ENCODE measurements around the gene SWT1. TPM values are rescaled to one million over a fixed set of nuclear protein-coding genes. Genes with fewer than 3 reads are reported as not detected.

The SWT1 gene
- total and polyA plus RNA-seq, 2 of the 13 experiments (the other 11 are each of a cell fraction or from before 2014, with no cell fraction given) = 1.7 to 2.5 TPM

DNA sequence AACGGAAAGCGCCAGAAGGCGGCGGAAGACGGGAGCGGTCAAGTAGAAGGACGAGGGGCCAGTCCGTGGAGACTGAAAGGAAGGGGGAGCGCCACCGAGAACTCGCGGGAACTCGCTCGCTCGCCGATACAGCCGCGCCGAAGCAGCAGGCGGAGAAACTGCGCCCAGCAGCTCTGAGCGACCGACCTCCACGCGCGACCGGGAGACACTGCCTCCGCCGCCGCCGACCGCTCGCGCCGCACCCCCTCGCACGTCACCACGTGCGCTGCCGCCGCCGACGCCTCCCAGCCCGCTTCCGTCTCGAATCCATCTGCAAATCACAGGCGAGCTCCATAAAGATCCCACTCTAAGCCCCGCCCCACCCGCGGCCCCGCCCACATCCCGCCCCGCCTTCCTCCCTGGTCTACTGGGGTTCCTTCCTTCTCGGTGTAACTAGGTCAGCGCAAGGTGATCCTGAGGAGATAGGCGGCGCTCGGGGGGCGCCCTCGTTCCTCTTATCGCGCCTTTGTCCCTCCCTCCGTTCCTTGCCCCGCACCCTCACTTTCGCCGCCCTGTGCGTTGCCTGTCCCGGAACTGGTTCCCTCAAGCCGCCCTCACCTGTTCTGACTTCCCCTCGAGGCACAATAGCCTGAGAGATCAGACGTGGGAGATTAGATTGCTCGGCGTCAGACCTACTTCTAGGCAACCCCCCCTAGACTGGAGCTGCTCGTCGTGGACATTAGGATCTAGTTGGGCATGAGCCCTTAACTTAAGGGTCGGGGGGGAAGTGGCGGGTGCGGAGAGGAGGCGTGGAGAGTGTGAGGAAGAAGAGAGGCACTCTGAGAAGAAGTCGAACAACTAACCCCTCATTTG, 160.3 kb downstream of the SWT1 start, which contains the start of gene IVNS1ABP (continued):
- TF ChIP-seq ARID5B (CRISPR knock-in tag; IDR thresholded peaks at IDR 0.05) = peak; percentile 59
- TF ChIP-seq MYC (CRISPR knock-in tag; IDR thresholded peaks at IDR 0.05; ENCODE audit: borderline replicate concordance) = peak; percentile 92
- TF ChIP-seq, protein P1, sequence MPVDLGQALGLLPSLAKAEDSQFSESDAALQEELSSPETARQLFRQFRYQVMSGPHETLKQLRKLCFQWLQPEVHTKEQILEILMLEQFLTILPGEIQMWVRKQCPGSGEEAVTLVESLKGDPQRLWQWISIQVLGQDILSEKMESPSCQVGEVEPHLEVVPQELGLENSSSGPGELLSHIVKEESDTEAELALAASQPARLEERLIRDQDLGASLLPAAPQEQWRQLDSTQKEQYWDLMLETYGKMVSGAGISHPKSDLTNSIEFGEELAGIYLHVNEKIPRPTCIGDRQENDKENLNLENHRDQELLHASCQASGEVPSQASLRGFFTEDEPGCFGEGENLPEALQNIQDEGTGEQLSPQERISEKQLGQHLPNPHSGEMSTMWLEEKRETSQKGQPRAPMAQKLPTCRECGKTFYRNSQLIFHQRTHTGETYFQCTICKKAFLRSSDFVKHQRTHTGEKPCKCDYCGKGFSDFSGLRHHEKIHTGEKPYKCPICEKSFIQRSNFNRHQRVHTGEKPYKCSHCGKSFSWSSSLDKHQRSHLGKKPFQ (CRISPR knock-in tag; IDR thresholded peaks at IDR 0.05; ENCODE audit: insufficient replicate concordance) = peak; percentile 15
- no peak for TF ChIP-seq ZNF20 (CRISPR knock-in tag; IDR thresholded peaks at IDR 0.05)
- no peak for TF ChIP-seq ZNF841 (CRISPR knock-in tag; IDR thresholded peaks at IDR 0.05; ENCODE audit: borderline replicate concordance)
- TF ChIP-seq ZNF143 (CRISPR knock-in tag; IDR thresholded peaks at IDR 0.05) = no peak
- no peak for TF ChIP-seq RELA (CRISPR knock-in tag; IDR thresholded peaks at IDR 0.05)
- no peak; the same call in 1 of the 2 replicates for TF ChIP-seq MED1 (CRISPR knock-in tag; IDR thresholded peaks at IDR 0.05)
- 0 out of 2 replicates have a peak, but pooled peaks have one; percentile 41 for TF ChIP-seq HDAC2 (CRISPR knock-in tag; IDR thresholded peaks at IDR 0.05)
- TF ChIP-seq HOMEZ (CRISPR knock-in tag; IDR thresholded peaks at IDR 0.05; ENCODE audit: low read depth) = peak; percentile 47; the same call in 1 of the 2 replicates
- TF ChIP-seq, protein P2, sequence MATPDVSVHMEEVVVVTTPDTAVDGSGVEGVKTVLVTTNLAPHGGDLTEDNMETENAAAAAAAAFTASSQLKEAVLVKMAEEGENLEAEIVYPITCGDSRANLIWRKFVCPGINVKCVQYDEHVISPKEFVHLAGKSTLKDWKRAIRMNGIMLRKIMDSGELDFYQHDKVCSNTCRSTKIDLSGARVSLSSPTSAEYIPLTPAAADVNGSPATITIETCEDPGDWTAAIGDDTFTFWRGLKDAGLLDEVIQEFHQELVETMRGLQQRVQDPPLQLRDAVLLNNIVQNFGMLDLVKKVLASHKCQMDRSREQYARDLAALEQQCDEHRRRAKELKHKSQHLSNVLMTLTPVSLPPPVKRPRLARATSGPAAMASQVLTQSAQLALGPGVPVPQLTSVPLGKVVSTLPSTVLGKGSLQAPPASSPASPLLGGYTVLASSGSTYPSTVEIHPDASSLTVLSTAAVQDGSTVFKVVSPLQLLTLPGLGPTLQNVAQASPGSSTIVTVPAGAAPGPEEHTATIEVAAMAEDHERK (CRISPR knock-in tag; IDR thresholded peaks at IDR 0.05; ENCODE audit: low read depth) = peak; percentile 72
- peak; percentile 86 for TF ChIP-seq ZNF138 (CRISPR knock-in tag; IDR thresholded peaks at IDR 0.05; ENCODE audit: low read depth)
- no peak for TF ChIP-seq FOXM1 (CRISPR knock-in tag; IDR thresholded peaks at IDR 0.05)
- no peak for TF ChIP-seq MTA1 (CRISPR knock-in tag; IDR thresholded peaks at IDR 0.05; ENCODE audit: borderline replicate concordance)
- TF ChIP-seq ZNF431 (CRISPR knock-in tag; IDR thresholded peaks at IDR 0.05; ENCODE audit: borderline replicate concordance, low read depth) = 0 out of 2 replicates have a peak, but pooled peaks have one; percentile 69
- TF ChIP-seq ZNF331 (CRISPR knock-in tag; IDR thresholded peaks at IDR 0.05) = no peak
- TF ChIP-seq MXI1 (IDR thresholded peaks at IDR 0.05; ENCODE audit: borderline replicate concordance, low read depth, low read length) = peak; percentile 94
- TF ChIP-seq ZNF557 (CRISPR knock-in tag; IDR thresholded peaks at IDR 0.05) = peak; percentile 13; the same call in 1 of the 2 replicates
- peak; percentile 81 for TF ChIP-seq SALL2 (CRISPR knock-in tag; IDR thresholded peaks at IDR 0.05)
- TF ChIP-seq MXD4 (CRISPR knock-in tag; IDR thresholded peaks at IDR 0.05) = peak; percentile 80
- 0 out of 2 replicates have a peak, but pooled peaks have one; percentile 54 for TF ChIP-seq PRMT3 (CRISPR knock-in tag; IDR thresholded peaks at IDR 0.05; ENCODE audit: borderline replicate concordance, low read depth)

All from HepG2 (cell line).